Panc1 (cell line): ENCODE data around the gene TUBA4A. TPM values are rescaled to one million over a fixed set of nuclear protein-coding genes. Genes with fewer than 3 reads are reported as not detected.

ENCODE experiments used
- ATAC-seq: fragments of 200-7000 bp; cut with Tn5 transposase; 2 replicates; pipeline ENCODE4 v1.9.1; 2020; ENCODE audit warnings: mild to moderate bottlenecking, moderate library complexity
- BruUV-seq: library from RNA; stranded (reverse); fragments of 400-500 nt; replicated peaks from 2 replicates; lab custom pipeline; 2021; lab: Mats Ljungman, UMichigan
- CTCF ChIA-PET: fragments of 300-600 bp; sonication (Branson Sonifier 250); formaldehyde crosslinking; loops from one replicate; lab custom pipeline; 2022; ENCODE audit warnings: antibody characterized with exemption; lab: Charles Lee
- POLR2A ChIA-PET: fragments of 300-600 bp; sonication (Branson Sonifier 250); formaldehyde crosslinking; loops from one replicate; lab custom pipeline; 2022; ENCODE audit warnings: antibody characterized with exemption; lab: Charles Lee
- DNase-seq: peaks from one replicate; pipeline ENCODE4 v3.0.0-alpha.2; 2010; ENCODE audit warnings: low read depth, low spot score
- H3K27ac ChIP-seq: 2 replicates; pipeline ENCODE4 v1.5.1; 2011; ENCODE audit warnings: mild to moderate bottlenecking, low read length, inconsistent platforms
- H3K27me3 ChIP-seq: fragments of 200-500 bp; sonication (Bioruptor generic); 2 replicates; pipeline ENCODE4 v1.6.0; 2014; ENCODE audit warnings: low read length, inconsistent platforms; ENCODE audit not compliant: control insufficient read depth, insufficient read depth
- H3K36me3 ChIP-seq: fragments of 200-500 bp; sonication (Bioruptor generic); 2 replicates; pipeline ENCODE4 v1.5.1; 2014; ENCODE audit warnings: inconsistent platforms, mild to moderate bottlenecking, low read length, moderate library complexity; ENCODE audit not compliant: control insufficient read depth, insufficient read depth
- H3K4me1 ChIP-seq: 2 replicates; pipeline ENCODE4 v1.5.1; 2011; ENCODE audit warnings: inconsistent platforms, mild to moderate bottlenecking, low read length, moderate library complexity; ENCODE audit not compliant: control insufficient read depth, insufficient read depth
- H3K4me3 ChIP-seq, 2 experiments: 2 replicates each; pipeline ENCODE4 v1.5.1; 2011 to 2012; ENCODE audit warnings: low read depth in 2 of 2, low read length in 2 of 2, mild to moderate bottlenecking in 2 of 2, inconsistent platforms in 1 of 2, moderate library complexity in 1 of 2
- H3K9me3 ChIP-seq: fragments of 200-500 bp; sonication (Bioruptor generic); 2 replicates; pipeline ENCODE4 v1.5.1; 2014; ENCODE audit warnings: low read depth, mild to moderate bottlenecking, inconsistent platforms, low read length, moderate library complexity; ENCODE audit not compliant: control insufficient read depth, insufficient read depth
- POLR2AphosphoS5 ChIP-seq: IDR thresholded peaks from 2 replicates; pipeline ENCODE4 v1.6.1; 2012; ENCODE audit warnings: mild to moderate bottlenecking, low read depth, low read length, moderate library complexity
- SIN3A ChIP-seq: IDR thresholded peaks from 2 replicates; pipeline ENCODE4 v1.6.1; 2012; ENCODE audit warnings: low read depth, mild to moderate bottlenecking, low read length, moderate library complexity, borderline replicate concordance; ENCODE audit not compliant: insufficient read depth
- TCF7L2 ChIP-seq: IDR thresholded peaks from 2 replicates; pipeline ENCODE4 v1.6.1; 2011; ENCODE audit warnings: mild to moderate bottlenecking, low read depth, low read length, inconsistent platforms
- in situ Hi-C: cut with HindIII; loops from 2 replicates; pipeline ENCODE4 v1.10.0; 2016; ENCODE audit warnings: low sequenced_read_pairs, low pct_unique_long_range_greater_than_20kb
- intact Hi-C: fragments of 100-400 bp; cut with micrococcal nuclease; formaldehyde crosslinking; loops from one replicate; pipeline ENCODE4 v1.10.0; 2022; ENCODE audit not compliant: unreplicated experiment
- total RNA-seq: library from RNA; stranded (reverse); gene quantifications from one replicate; pipeline ENCODE4 v1.2.1, GENCODE V29; 2021; ENCODE audit not compliant: unreplicated experiment
- TF ChIP-seq, protein P1 (sequence below), 2 experiments: IDR thresholded peaks; 2 replicates each; pipeline ENCODE4 v1.6.1; 2011 to 2012; ENCODE audit warnings: low read depth in 2 of 2, control low read depth in 1 of 2, low read length in 1 of 2, mild to moderate bottlenecking in 1 of 2, moderate library complexity in 1 of 2; ENCODE audit not compliant: insufficient read depth in 1 of 2
- TF ChIP-seq, protein P2 (sequence below): fragments of 450-650 bp; IDR thresholded peaks from 2 replicates; pipeline ENCODE4 v1.5.1; 2017; ENCODE audit warnings: mild to moderate bottlenecking

TUBA4A gene
- total RNA-seq, 1 experiment from 2014 or later, result 12.9 TPM

DNA sequence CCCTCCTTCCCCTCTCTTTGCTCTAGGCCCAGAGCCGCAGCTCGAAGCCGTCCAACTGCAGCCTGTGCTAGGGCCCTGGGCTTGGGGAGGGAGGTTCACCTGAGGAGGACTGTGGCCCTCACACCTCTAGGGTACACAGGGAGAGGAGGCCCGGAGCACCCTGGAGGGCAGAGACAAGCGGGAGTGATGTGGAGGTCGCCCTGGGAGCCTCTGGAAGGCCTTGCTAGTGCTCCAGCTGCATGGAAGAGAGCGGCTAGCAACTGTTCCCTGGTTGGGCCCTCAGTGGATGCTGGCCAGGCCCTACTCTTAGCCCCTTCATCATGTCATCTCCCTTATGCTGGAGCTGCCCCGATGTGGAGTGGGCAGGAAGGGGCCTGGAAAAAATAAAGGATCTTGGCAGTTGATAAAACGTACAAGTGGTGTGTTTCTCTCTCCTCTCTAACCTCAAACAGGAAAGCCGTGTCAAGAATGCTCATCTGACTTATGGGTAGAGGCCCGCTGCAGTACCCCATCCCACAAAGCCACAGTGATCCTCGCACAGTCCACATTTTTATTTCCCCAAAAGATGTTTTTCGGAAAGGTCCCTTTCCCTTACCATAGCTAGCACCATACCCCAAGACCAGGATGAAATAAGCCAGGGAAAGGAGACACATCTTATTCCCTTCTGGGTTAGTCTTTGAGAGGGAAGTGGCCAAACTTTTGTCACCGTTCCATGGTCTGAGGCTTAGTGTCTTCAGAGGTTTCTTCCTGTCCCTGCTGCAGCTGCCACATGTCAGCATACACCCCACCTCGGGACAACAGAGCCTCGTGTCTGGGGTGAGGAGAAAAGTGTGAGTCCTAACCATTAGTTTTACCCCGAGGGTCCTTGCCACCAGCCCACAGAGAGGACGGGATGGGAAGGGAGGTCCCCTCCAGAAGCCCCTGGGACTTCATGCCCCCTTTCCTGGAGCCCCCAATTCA is 44.2 kb downstream of the TUBA4A start:
- DNase-seq, result no peak
- TF ChIP-seq, protein P1, sequence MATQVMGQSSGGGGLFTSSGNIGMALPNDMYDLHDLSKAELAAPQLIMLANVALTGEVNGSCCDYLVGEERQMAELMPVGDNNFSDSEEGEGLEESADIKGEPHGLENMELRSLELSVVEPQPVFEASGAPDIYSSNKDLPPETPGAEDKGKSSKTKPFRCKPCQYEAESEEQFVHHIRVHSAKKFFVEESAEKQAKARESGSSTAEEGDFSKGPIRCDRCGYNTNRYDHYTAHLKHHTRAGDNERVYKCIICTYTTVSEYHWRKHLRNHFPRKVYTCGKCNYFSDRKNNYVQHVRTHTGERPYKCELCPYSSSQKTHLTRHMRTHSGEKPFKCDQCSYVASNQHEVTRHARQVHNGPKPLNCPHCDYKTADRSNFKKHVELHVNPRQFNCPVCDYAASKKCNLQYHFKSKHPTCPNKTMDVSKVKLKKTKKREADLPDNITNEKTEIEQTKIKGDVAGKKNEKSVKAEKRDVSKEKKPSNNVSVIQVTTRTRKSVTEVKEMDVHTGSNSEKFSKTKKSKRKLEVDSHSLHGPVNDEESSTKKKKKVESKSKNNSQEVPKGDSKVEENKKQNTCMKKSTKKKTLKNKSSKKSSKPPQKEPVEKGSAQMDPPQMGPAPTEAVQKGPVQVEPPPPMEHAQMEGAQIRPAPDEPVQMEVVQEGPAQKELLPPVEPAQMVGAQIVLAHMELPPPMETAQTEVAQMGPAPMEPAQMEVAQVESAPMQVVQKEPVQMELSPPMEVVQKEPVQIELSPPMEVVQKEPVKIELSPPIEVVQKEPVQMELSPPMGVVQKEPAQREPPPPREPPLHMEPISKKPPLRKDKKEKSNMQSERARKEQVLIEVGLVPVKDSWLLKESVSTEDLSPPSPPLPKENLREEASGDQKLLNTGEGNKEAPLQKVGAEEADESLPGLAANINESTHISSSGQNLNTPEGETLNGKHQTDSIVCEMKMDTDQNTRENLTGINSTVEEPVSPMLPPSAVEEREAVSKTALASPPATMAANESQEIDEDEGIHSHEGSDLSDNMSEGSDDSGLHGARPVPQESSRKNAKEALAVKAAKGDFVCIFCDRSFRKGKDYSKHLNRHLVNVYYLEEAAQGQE (IDR thresholded peaks at IDR 0.05; ENCODE audit: insufficient read depth in 1 of 2, low read depth in 2 of 2, low read length in 1 of 2), result no peak
- no peak for TF ChIP-seq TCF7L2
- TF ChIP-seq, protein P2, sequence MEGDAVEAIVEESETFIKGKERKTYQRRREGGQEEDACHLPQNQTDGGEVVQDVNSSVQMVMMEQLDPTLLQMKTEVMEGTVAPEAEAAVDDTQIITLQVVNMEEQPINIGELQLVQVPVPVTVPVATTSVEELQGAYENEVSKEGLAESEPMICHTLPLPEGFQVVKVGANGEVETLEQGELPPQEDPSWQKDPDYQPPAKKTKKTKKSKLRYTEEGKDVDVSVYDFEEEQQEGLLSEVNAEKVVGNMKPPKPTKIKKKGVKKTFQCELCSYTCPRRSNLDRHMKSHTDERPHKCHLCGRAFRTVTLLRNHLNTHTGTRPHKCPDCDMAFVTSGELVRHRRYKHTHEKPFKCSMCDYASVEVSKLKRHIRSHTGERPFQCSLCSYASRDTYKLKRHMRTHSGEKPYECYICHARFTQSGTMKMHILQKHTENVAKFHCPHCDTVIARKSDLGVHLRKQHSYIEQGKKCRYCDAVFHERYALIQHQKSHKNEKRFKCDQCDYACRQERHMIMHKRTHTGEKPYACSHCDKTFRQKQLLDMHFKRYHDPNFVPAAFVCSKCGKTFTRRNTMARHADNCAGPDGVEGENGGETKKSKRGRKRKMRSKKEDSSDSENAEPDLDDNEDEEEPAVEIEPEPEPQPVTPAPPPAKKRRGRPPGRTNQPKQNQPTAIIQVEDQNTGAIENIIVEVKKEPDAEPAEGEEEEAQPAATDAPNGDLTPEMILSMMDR, result no peak
- H3K36me3 ChIP-seq, result 0 out of 2 replicates have a peak, but pooled peaks cover 2% of the 10 kb centered on the region
- H3K27ac ChIP-seq, result no peak overlapping the region
- H3K4me3 ChIP-seq, result no peak overlapping the region
- ChIA-PET CTCF (no interaction called here), POLR2A (interaction anchor here (0.6 kb wide), 1 partner anchor 51 kb away, joined by 3 read pairs; no protein-coding TSS in a partner anchor)
- no peak for ATAC-seq
- in situ Hi-C loops, result no loop called here
- H3K4me1 ChIP-seq, result peaks cover 16% of the 10 kb centered on the region
- no peaks in the 10 kb centered on the region for H3K27me3 ChIP-seq
- no peaks in the 10 kb centered on the region for H3K9me3 ChIP-seq
- intact Hi-C loops, result loop anchor here (10.0 kb wide), 1 partner anchor 45 kb away; the partner anchor contains the start of gene NHEJ1
- BruUV-seq, result no TSS peak

DNA sequence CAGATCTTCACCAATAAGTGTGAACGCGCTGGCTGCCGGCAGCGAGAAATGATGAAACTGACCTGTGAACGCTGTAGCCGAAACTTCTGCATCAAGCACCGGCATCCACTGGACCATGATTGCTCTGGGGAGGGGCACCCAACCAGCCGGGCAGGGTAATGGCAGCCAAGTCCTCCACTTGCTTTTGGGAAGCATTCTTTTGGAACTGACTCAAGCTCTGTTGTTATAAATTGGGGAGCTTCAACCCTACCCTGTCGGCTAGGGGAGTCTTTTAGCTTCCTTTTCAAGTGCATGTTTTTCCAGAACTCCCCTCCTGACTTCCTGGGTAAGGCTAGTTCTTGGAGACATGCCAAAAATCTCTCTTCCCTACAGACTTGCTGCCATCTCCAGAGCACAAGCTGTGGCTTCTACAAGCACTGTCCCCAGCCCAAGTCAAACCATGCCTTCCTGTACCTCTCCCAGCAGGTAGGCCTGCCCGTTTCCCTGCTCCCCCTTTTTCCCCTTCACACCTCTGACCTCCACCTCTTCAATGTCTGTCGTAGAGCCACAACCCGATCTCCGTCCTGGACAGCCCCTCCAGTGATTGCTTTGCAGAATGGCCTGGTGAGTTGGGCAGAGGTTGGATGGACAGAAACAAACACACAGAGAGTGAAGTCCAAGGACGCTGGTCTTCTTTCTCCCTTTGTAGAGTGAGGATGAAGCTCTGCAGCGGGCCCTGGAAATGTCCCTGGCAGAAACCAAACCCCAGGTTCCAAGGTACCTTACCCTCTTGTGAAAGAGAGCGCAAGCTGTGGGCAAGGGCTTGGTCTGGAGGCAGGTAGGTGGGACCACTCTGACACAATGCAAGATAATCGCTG is 45.6 kb downstream of the TUBA4A start:
- peak overlapping the region; percentile 55 to 93 for H3K4me3 ChIP-seq
- H3K36me3 ChIP-seq, result 0 out of 2 replicates have a peak, but pooled peaks cover 2% of the 10 kb centered on the region
- intact Hi-C loops (no loop called here), in situ Hi-C loops (no loop called here)
- TF ChIP-seq SIN3A (no peak), TCF7L2 (no peak), POLR2AphosphoS5 (no peak)
- TF ChIP-seq, protein P1 (IDR thresholded peaks at IDR 0.05; ENCODE audit: insufficient read depth in 1 of 2, low read depth in 2 of 2, low read length in 1 of 2), result no peak
- TF ChIP-seq, protein P2, result no peak
- BruUV-seq, result no TSS peak
- ATAC-seq (no peak), DNase-seq (no peak)
- POLR2A ChIA-PET, result no interaction called here
- H3K9me3 ChIP-seq, result no peaks in the 10 kb centered on the region
- peaks cover 16% of the 10 kb centered on the region for H3K4me1 ChIP-seq
- H3K27ac ChIP-seq, result peak overlapping the region; percentile 84
- no peaks in the 10 kb centered on the region for H3K27me3 ChIP-seq
- CTCF ChIA-PET, result no interaction called here
